Parathyroid adenoma (tissue), 2 donors: ENCODE results near the gene ZNF281.

Experiments used
- H2AFZ ChIP-seq: fragments of 300-600 bp; sonication (generic); one replicate; pipeline ENCODE4 v1.7.0; 2017; ENCODE audit warnings: antibody characterized with exemption, mild to moderate bottlenecking
- H3K27ac ChIP-seq: fragments of 300-600 bp; sonication (generic); one replicate; pipeline ENCODE4 v1.7.0; 2017
- H3K27me3 ChIP-seq: fragments of 300-600 bp; sonication (generic); one replicate; pipeline ENCODE4 v1.7.0; 2017; ENCODE audit warnings: low read length; ENCODE audit not compliant: control insufficient read depth, insufficient read depth
- H3K36me3 ChIP-seq: fragments of 300-600 bp; sonication (generic); one replicate; pipeline ENCODE4 v1.7.0; 2017; ENCODE audit warnings: low read length; ENCODE audit not compliant: control insufficient read depth, insufficient read depth
- H3K4me1 ChIP-seq: fragments of 300-600 bp; sonication (generic); one replicate; pipeline ENCODE4 v1.7.0; 2017; ENCODE audit warnings: control low read depth
- H3K4me2 ChIP-seq: fragments of 300-600 bp; sonication (generic); one replicate; pipeline ENCODE4 v1.7.0; 2017; ENCODE audit warnings: low read length
- H3K4me3 ChIP-seq: fragments of 300-600 bp; sonication (generic); one replicate; pipeline ENCODE4 v1.7.0; 2017; ENCODE audit warnings: low read depth, low read length
- H3K79me2 ChIP-seq: fragments of 300-600 bp; sonication (generic); one replicate; pipeline ENCODE4 v1.7.0; 2017; ENCODE audit warnings: control low read depth
- H3K9ac ChIP-seq: fragments of 300-600 bp; sonication (generic); one replicate; pipeline ENCODE4 v1.7.0; 2017; ENCODE audit warnings: mild to moderate bottlenecking
- H3K9me3 ChIP-seq: fragments of 300-600 bp; sonication (generic); one replicate; pipeline ENCODE4 v1.7.0; 2017; ENCODE audit warnings: low read length; ENCODE audit not compliant: control insufficient read depth
- TF ChIP-seq, protein P1 (sequence below): fragments of 300-600 bp; sonication (generic); IDR thresholded peaks from one replicate; pipeline ENCODE4 v1.7.0; 2017; ENCODE audit warnings: antibody characterized with exemption, mild to moderate bottlenecking
- donor health status: primary hyperparathyroidism.

The ZNF281 gene

DNA sequence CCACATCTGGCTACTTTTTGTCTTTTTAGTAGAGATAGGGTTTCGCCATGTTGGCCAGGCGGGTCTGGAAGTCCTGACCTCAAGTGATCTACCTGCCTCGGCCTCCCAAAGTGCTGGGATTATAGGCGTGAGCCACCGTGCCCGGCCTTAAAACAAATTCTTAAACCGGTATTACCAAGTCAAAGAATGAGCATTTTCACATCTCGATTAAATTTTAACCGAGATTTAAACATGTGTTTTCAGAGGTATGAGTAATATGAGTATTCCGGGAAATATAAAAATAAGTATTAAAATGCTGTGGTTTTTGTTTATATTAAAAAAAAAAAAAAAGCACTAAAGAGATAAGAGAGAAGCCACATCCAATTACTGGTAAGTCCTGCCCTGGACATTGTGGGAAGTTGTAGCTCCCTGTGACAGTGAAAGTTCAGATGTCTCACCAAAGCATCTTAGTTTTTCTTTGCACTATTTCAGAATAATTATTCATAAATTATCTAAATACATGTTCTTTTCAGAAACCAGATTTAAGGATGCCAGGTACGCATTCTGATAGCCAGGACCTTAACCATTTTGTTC, 24.9 kb downstream of the ZNF281 start:
- Histone ChIP-seq H3K9ac (no peak overlapping the region), H3K36me3 (no peaks in the 10 kb centered on the region), H3K4me2 (no peak overlapping the region), H3K27ac (no peak overlapping the region), H2AFZ (no peak overlapping the region), H3K27me3 (no peaks in the 10 kb centered on the region), H3K4me3 (no peak overlapping the region), H3K79me2 (no peaks in the 10 kb centered on the region), H3K9me3 (no peaks in the 10 kb centered on the region), H3K4me1 (no peaks in the 10 kb centered on the region)
- TF ChIP-seq, protein P1, sequence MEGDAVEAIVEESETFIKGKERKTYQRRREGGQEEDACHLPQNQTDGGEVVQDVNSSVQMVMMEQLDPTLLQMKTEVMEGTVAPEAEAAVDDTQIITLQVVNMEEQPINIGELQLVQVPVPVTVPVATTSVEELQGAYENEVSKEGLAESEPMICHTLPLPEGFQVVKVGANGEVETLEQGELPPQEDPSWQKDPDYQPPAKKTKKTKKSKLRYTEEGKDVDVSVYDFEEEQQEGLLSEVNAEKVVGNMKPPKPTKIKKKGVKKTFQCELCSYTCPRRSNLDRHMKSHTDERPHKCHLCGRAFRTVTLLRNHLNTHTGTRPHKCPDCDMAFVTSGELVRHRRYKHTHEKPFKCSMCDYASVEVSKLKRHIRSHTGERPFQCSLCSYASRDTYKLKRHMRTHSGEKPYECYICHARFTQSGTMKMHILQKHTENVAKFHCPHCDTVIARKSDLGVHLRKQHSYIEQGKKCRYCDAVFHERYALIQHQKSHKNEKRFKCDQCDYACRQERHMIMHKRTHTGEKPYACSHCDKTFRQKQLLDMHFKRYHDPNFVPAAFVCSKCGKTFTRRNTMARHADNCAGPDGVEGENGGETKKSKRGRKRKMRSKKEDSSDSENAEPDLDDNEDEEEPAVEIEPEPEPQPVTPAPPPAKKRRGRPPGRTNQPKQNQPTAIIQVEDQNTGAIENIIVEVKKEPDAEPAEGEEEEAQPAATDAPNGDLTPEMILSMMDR: no peak

DNA sequence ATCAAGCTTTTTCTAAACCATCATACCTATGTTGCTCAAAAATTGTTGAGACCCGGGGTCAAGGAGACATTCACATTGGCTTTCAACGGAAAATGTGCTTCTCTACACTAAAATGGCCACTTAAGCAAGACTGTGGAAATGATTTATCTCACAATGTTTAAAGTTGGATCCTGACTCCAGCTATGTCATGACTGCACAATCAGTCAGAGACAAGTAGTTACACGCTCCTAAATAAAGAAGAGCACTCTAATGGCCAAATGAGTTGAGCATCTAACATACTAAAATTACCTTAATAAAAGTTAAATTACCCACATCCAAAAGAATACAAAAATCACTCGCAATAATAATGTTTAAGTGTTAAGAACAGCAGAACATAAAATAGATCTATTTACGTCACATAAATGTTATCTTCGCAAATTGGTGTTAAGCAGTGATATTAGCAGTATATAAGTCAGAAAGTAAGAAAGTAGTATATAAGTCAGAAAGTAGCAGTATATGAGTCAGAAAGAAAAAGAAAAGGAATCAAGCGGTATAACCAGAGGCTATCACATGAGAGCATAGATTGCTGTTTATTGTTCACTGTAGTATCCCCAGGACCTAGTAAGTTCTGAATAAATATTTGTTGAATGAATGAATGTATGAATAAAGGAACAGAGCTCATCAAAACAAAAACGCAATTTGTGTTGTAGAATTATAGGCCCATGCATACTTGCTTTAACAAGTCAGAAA, 28.4 kb downstream of the ZNF281 start:
- no peaks in the 10 kb centered on the region for H3K79me2 ChIP-seq
- no peak overlapping the region for H3K9ac ChIP-seq
- H3K4me3 ChIP-seq: no peak overlapping the region
- no peaks in the 10 kb centered on the region for H3K27me3 ChIP-seq
- no peak overlapping the region for H3K27ac ChIP-seq
- H3K9me3 ChIP-seq: no peaks in the 10 kb centered on the region
- no peaks in the 10 kb centered on the region for H3K36me3 ChIP-seq
- TF ChIP-seq, protein P1: no peak
- H2AFZ ChIP-seq: no peak overlapping the region
- H3K4me1 ChIP-seq: no peaks in the 10 kb centered on the region
- no peak overlapping the region for H3K4me2 ChIP-seq

DNA sequence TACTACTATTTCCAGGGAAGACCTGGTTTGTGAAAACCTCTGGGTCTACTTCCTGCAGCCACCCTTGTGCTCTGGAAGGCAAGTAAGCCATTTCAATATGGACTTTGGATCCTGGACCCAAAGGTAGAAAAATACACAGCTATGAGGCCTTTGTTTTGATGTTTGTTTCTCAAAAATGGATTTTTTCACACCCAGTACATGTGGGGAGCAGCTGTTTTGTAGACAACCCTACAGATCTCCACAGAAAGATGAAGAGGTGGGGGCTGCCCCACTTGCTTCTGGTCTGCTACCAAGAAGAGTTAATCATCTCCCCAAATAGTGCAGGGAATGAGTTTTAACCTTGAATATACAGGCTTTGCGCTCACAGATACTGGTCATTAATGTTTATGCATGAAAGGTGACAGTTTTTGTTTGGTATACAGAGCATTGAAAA, 29.2 kb downstream of the ZNF281 start:
- Histone ChIP-seq H3K27ac (no peak overlapping the region), H3K4me3 (no peak overlapping the region), H3K79me2 (no peaks in the 10 kb centered on the region), H3K36me3 (no peaks in the 10 kb centered on the region), H3K9me3 (no peaks in the 10 kb centered on the region), H3K4me2 (no peak overlapping the region), H3K27me3 (no peaks in the 10 kb centered on the region), H3K4me1 (no peaks in the 10 kb centered on the region), H3K9ac (no peak overlapping the region), H2AFZ (no peak overlapping the region)
- TF ChIP-seq, protein P1: no peak

DNA sequence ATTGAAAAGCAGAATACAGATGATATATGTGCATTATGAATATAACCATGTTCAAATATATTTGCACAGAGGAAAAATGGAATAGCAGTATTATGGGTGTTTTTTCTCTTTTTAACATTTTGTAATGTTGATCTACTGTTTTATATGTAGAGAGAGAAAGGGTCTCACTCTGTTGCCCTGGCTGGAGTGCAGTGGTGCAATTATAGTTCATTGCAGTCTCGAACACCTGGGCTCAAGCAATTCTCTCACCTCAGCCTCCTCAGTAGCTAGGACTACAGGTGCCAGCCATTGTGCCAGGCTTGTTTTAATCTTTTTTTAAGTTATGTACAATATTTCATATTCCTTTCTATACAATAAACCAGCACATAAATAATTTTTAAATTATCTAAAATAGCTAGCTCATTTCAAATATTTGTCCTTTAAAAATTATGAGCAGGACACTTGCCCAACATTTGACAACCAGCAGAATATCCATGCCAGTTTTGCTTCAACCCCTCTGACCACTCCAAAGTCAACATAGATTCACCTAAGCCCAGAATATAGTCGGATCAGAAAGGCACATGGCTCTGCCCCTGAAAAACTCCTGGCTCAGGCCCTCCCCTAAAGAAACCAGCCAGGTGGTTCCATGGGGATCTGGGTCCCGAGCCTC, 29.8 kb downstream of the ZNF281 start:
- Histone ChIP-seq H3K36me3 (no peaks in the 10 kb centered on the region), H2AFZ (no peak overlapping the region), H3K9me3 (no peaks in the 10 kb centered on the region), H3K27ac (no peak overlapping the region), H3K9ac (no peak overlapping the region), H3K27me3 (no peaks in the 10 kb centered on the region), H3K4me2 (no peak overlapping the region), H3K4me1 (no peaks in the 10 kb centered on the region), H3K4me3 (no peak overlapping the region), H3K79me2 (no peaks in the 10 kb centered on the region)
- TF ChIP-seq, protein P1: no peak
